Activated naive CD4-positive, alpha-beta T cell treated with anti-CD3 and anti-CD28 coated beads, Interleukin-2, amount 10 ng/mL, durations not matched to agents 7 days and 5 days (primary cell): ENCODE results near the gene ADGRL3.

Experiments used
- CTCF ChIA-PET: fragments of 350-600 bp; sonication (Branson Sonifier 250); formaldehyde crosslinking; loops from one replicate; lab custom pipeline; 2021; ENCODE audit warnings: antibody characterized with exemption; lab: Charles Lee
- DNase-seq: peaks from one replicate; pipeline ENCODE4 v3.0.0-alpha.2; 2020
- H3K27ac Mint-ChIP-seq: one replicate; pipeline ENCODE4 v1.8.0; 2021; ENCODE audit warnings: mild to moderate bottlenecking, moderate library complexity, mixed read lengths
- H3K27me3 Mint-ChIP-seq: one replicate; pipeline ENCODE4 v1.8.0; 2021; ENCODE audit warnings: mild to moderate bottlenecking, mixed read lengths
- H3K36me3 Mint-ChIP-seq: one replicate; pipeline ENCODE4 v1.8.0; 2021; ENCODE audit warnings: mixed read lengths
- H3K4me1 Mint-ChIP-seq: one replicate; pipeline ENCODE4 v1.8.0; 2021; ENCODE audit warnings: mixed read lengths
- H3K4me3 Mint-ChIP-seq: one replicate; pipeline ENCODE4 v1.8.0; 2021; ENCODE audit warnings: mild to moderate bottlenecking, moderate library complexity, mixed read lengths
- H3K9me3 Mint-ChIP-seq: one replicate; pipeline ENCODE4 v1.8.0; 2021; ENCODE audit warnings: mixed read lengths

ADGRL3 gene

GRCh38 chr4:62080431-62080830, 880.3 kb downstream of the ADGRL3 start:
- CTCF ChIA-PET, result no interaction called here
- Mint-ChIP-seq H3K27ac (no peak overlapping the region), H3K9me3 (no peaks in the 10 kb centered on the region), H3K4me1 (no peaks in the 10 kb centered on the region), H3K4me3 (no peak overlapping the region), H3K27me3 (no peaks in the 10 kb centered on the region), H3K36me3 (no peaks in the 10 kb centered on the region)
- DNase-seq, result no peak

- H3K4me1 Mint-ChIP-seq, result no peaks in the 10 kb centered on the region
- no peaks in the 10 kb centered on the region for H3K27me3 Mint-ChIP-seq
- H3K27ac Mint-ChIP-seq, result no peak overlapping the region
- no peaks in the 10 kb centered on the region for H3K36me3 Mint-ChIP-seq
- no peak overlapping the region for H3K4me3 Mint-ChIP-seq
- CTCF ChIA-PET, result no interaction called here
- H3K9me3 Mint-ChIP-seq, result peaks cover 20% of the 10 kb centered on the region
- DNase-seq, result no peak
Observed at GRCh38 chr4:62087706-62088105, 887.6 kb downstream of the ADGRL3 start.

GRCh38 chr4:62093735-62094134, 893.6 kb downstream of the ADGRL3 start:
- Mint-ChIP-seq H3K4me3 (no peak overlapping the region), H3K4me1 (no peaks in the 10 kb centered on the region), H3K27ac (no peak overlapping the region), H3K27me3 (no peaks in the 10 kb centered on the region), H3K36me3 (no peaks in the 10 kb centered on the region), H3K9me3 (peaks cover 30% of the 10 kb centered on the region)
- DNase-seq, result no peak
- CTCF ChIA-PET, result no interaction called here

GRCh38 chr4:62096881-62097280, 896.8 kb downstream of the ADGRL3 start:
- H3K36me3 Mint-ChIP-seq, result no peaks in the 10 kb centered on the region
- no peaks in the 10 kb centered on the region for H3K4me1 Mint-ChIP-seq
- CTCF ChIA-PET, result no interaction called here
- no peak overlapping the region for H3K27ac Mint-ChIP-seq
- no peaks in the 10 kb centered on the region for H3K27me3 Mint-ChIP-seq
- peaks cover 14% of the 10 kb centered on the region for H3K9me3 Mint-ChIP-seq
- no peak overlapping the region for H3K4me3 Mint-ChIP-seq
- DNase-seq, result no peak

GRCh38 chr4:62115216-62115615, 915.1 kb downstream of the ADGRL3 start:
- Mint-ChIP-seq H3K4me3 (no peak overlapping the region), H3K27ac (no peak overlapping the region), H3K9me3 (peaks cover 7% of the 10 kb centered on the region), H3K36me3 (no peaks in the 10 kb centered on the region), H3K4me1 (no peaks in the 10 kb centered on the region), H3K27me3 (no peaks in the 10 kb centered on the region)
- DNase-seq, result no peak
- CTCF ChIA-PET, result no interaction called here

- Mint-ChIP-seq H3K9me3 (peaks cover 4% of the 10 kb centered on the region), H3K4me1 (no peaks in the 10 kb centered on the region), H3K27me3 (no peaks in the 10 kb centered on the region), H3K27ac (no peak overlapping the region), H3K36me3 (no peaks in the 10 kb centered on the region), H3K4me3 (no peak overlapping the region)
- no peak for DNase-seq
- CTCF ChIA-PET, result no interaction called here
Observed at GRCh38 chr4:62117886-62118285, 917.8 kb downstream of the ADGRL3 start.

- Mint-ChIP-seq H3K27me3 (no peaks in the 10 kb centered on the region), H3K4me1 (no peaks in the 10 kb centered on the region), H3K27ac (no peak overlapping the region), H3K4me3 (no peak overlapping the region), H3K36me3 (no peaks in the 10 kb centered on the region), H3K9me3 (peaks cover 4% of the 10 kb centered on the region)
- CTCF ChIA-PET, result no interaction called here
- DNase-seq, result no peak
Observed at GRCh38 chr4:62118558-62118957, 918.4 kb downstream of the ADGRL3 start.

GRCh38 chr4:62119195-62119594, 919.1 kb downstream of the ADGRL3 start:
- Mint-ChIP-seq H3K27ac (no peak overlapping the region), H3K4me1 (no peaks in the 10 kb centered on the region), H3K27me3 (no peaks in the 10 kb centered on the region), H3K36me3 (no peaks in the 10 kb centered on the region), H3K4me3 (no peak overlapping the region), H3K9me3 (peaks cover 2% of the 10 kb centered on the region)
- no peak for DNase-seq
- CTCF ChIA-PET, result no interaction called here

- no peaks in the 10 kb centered on the region for H3K27me3 Mint-ChIP-seq
- H3K4me1 Mint-ChIP-seq, result no peaks in the 10 kb centered on the region
- no peaks in the 10 kb centered on the region for H3K36me3 Mint-ChIP-seq
- no peak overlapping the region for H3K27ac Mint-ChIP-seq
- DNase-seq, result no peak
- peaks cover 11% of the 10 kb centered on the region for H3K9me3 Mint-ChIP-seq
- H3K4me3 Mint-ChIP-seq, result no peak overlapping the region
- CTCF ChIA-PET, result no interaction called here
Observed at GRCh38 chr4:62126064-62126732, 926.1 kb downstream of the ADGRL3 start.
